ENCODE data around the gene EPHA4.

- TF ChIP-seq, protein P1, sequence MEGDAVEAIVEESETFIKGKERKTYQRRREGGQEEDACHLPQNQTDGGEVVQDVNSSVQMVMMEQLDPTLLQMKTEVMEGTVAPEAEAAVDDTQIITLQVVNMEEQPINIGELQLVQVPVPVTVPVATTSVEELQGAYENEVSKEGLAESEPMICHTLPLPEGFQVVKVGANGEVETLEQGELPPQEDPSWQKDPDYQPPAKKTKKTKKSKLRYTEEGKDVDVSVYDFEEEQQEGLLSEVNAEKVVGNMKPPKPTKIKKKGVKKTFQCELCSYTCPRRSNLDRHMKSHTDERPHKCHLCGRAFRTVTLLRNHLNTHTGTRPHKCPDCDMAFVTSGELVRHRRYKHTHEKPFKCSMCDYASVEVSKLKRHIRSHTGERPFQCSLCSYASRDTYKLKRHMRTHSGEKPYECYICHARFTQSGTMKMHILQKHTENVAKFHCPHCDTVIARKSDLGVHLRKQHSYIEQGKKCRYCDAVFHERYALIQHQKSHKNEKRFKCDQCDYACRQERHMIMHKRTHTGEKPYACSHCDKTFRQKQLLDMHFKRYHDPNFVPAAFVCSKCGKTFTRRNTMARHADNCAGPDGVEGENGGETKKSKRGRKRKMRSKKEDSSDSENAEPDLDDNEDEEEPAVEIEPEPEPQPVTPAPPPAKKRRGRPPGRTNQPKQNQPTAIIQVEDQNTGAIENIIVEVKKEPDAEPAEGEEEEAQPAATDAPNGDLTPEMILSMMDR (IDR thresholded peaks at IDR 0.05; ENCODE audit: low read depth, low read length, missing input control): no peak
- no peak for TF ChIP-seq TAF1 (conservative IDR thresholded peaks at IDR 0.05)
- no peak for TF ChIP-seq MAX (IDR thresholded peaks at IDR 0.05)
- no peak for TF ChIP-seq SP1 (IDR thresholded peaks at IDR 0.05)
- TF ChIP-seq ZBTB33 (IDR thresholded peaks at IDR 0.05): no peak
- TF ChIP-seq EGR1 (IDR thresholded peaks at IDR 0.05; ENCODE audit: low read depth in 2 of 2): no peak
- TF ChIP-seq RAD21 (IDR thresholded peaks at IDR 0.05): no peak
- TF ChIP-seq GABPA (IDR thresholded peaks at IDR 0.05 in 1 of 2, conservative IDR thresholded peaks at IDR 0.05 in 1 of 2): no peak
- no peak for TF ChIP-seq REST (IDR thresholded peaks at IDR 0.05)
- no peak for TF ChIP-seq YY1 (IDR thresholded peaks at IDR 0.05)
- TF ChIP-seq RXRA (IDR thresholded peaks at IDR 0.05): no peak
- no peak for TF ChIP-seq FOXA2 (IDR thresholded peaks at IDR 0.05)
- no peak for TF ChIP-seq ATF3 (IDR thresholded peaks at IDR 0.05)
Observed at GRCh38 chr2:221527776-221528309, 44.3 kb downstream of the EPHA4 start.

Data from liver (tissue), 3 donors.